WTC11 (cell line): Measurements from ENCODE around the gene CZIB. TPM values are rescaled to one million over a fixed set of nuclear protein-coding genes. Genes with fewer than 3 reads are reported as not detected.
"Not testable (repeated sequence)": the region's sequence is repeated elsewhere in the genome, so short reads cannot be mapped to it uniquely, and the experiment has no call there.

Experiments
- ATAC-seq: fragments of 200-7000 bp; cut with Tn5 transposase; 2 replicates; pipeline ENCODE4 v1.10.0; 2021; ENCODE audit warnings: mild to moderate bottlenecking, moderate library complexity
- CTCF ChIA-PET: fragments of 300-600 bp; sonication (Branson Sonifier 250); formaldehyde crosslinking; loops from one replicate; lab custom pipeline; 2021; ENCODE audit warnings: antibody characterized with exemption; lab: Charles Lee
- POLR2A ChIA-PET: fragments of 350-600 bp; sonication (Branson Sonifier 250); formaldehyde crosslinking; loops from one replicate; lab custom pipeline; 2021; ENCODE audit warnings: antibody characterized with exemption; lab: Charles Lee
- DNase-seq: peaks from one replicate; pipeline ENCODE4 v3.0.0; 2021; ENCODE audit warnings: low spot score
- H3K27ac Mint-ChIP-seq: 2 replicates; pipeline ENCODE4 v1.8.0; 2021; ENCODE audit warnings: mixed read lengths
- H3K27me3 Mint-ChIP-seq: 2 replicates; pipeline ENCODE4 v1.8.0; 2021; ENCODE audit warnings: low read depth, mild to moderate bottlenecking, moderate library complexity, mixed read lengths
- H3K36me3 Mint-ChIP-seq: 2 replicates; pipeline ENCODE4 v1.8.0; 2021; ENCODE audit warnings: mixed read lengths
- H3K4me1 Mint-ChIP-seq: 2 replicates; pipeline ENCODE4 v1.8.0; 2022; ENCODE audit warnings: mixed read lengths
- H3K4me3 Mint-ChIP-seq: 2 replicates; pipeline ENCODE4 v1.8.0; 2021; ENCODE audit warnings: mild to moderate bottlenecking, moderate library complexity, mixed read lengths
- H3K9me3 Mint-ChIP-seq: 2 replicates; pipeline ENCODE4 v1.8.0; 2021; ENCODE audit warnings: mixed read lengths
- FOXP4 ChIP-seq: sonication (generic); formaldehyde crosslinking; IDR thresholded peaks from 2 replicates; pipeline ENCODE4 v1.8.0; 2022; ENCODE audit warnings: mild to moderate bottlenecking, missing genetic modification reagents
- GABPB1 ChIP-seq: sonication (generic); formaldehyde crosslinking; IDR thresholded peaks from 2 replicates; pipeline ENCODE4 v1.8.1; 2023; ENCODE audit warnings: mild to moderate bottlenecking, missing genetic modification reagents
- IRF2 ChIP-seq: sonication (generic); formaldehyde crosslinking; IDR thresholded peaks from 2 replicates; pipeline ENCODE4 v1.8.0; 2022; ENCODE audit warnings: low read depth, missing genetic modification reagents, borderline replicate concordance
- ZSCAN18 ChIP-seq: fragments of 250-450 bp; sonication (Bioruptor Pico); IDR thresholded peaks from 2 replicates; pipeline ENCODE4 v2.1.2; 2022; ENCODE audit warnings: mild to moderate bottlenecking, moderate library complexity
- total RNA-seq: library from RNA; stranded (reverse); gene quantifications from 3 replicates; pipeline ENCODE4 v1.2.3, GENCODE V29; 2021
- TF ChIP-seq, protein P1 (sequence below): sonication (generic); formaldehyde crosslinking; IDR thresholded peaks from 2 replicates; pipeline ENCODE4 v1.8.0; 2022; ENCODE audit warnings: mild to moderate bottlenecking, missing genetic modification reagents
- TF ChIP-seq, protein P2 (sequence below): sonication (generic); formaldehyde crosslinking; IDR thresholded peaks from 2 replicates; pipeline ENCODE4 v1.8.0; 2023; ENCODE audit warnings: missing genetic modification reagents, mild to moderate bottlenecking, borderline replicate concordance

The CZIB gene
- total RNA-seq, 1 experiment from 2014 or later = 41.6 TPM

DNA sequence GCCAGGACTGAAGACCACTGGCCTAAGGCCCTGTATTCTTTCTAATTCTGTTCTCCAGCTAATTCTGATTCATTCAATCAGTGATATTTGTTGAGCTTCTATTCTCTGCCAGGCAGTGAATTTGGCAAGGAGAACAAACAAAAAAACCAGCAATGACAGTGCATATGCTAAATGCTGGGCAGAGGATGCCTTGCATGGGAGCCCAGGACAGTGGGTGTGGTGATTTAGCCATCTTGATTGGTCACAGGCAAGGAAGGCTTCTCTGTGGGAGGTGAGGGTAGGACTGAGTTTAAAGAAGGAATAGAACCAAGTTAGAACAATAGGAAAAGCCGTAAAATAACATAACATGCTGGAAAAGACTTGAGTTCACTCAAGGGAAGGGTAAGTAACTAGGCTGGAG lies 33.0 kb downstream of the CZIB start:
- Mint-ChIP-seq H3K9me3 (no peaks in the 10 kb centered on the region), H3K27ac (no peak overlapping the region), H3K27me3 (peaks cover 3% of the 10 kb centered on the region; the same call in 1 of the 2 replicates), H3K36me3 (no peaks in the 10 kb centered on the region), H3K4me1 (peaks cover 10% of the 10 kb centered on the region), H3K4me3 (no peak overlapping the region)
- TF ChIP-seq, protein P1, sequence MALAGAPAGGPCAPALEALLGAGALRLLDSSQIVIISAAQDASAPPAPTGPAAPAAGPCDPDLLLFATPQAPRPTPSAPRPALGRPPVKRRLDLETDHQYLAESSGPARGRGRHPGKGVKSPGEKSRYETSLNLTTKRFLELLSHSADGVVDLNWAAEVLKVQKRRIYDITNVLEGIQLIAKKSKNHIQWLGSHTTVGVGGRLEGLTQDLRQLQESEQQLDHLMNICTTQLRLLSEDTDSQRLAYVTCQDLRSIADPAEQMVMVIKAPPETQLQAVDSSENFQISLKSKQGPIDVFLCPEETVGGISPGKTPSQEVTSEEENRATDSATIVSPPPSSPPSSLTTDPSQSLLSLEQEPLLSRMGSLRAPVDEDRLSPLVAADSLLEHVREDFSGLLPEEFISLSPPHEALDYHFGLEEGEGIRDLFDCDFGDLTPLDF (CRISPR knock-in tag) = no peak
- TF ChIP-seq IRF2 (CRISPR knock-in tag) (no peak), FOXP4 (no peak)
- ATAC-seq = no peak
- POLR2A ChIA-PET = no interaction called here
- DNase-seq = no peak
- CTCF ChIA-PET = interaction anchor here (0.5 to 2.0 kb wide), 4 partner anchors 50 to 344 kb away, joined by 3 to 9 read pairs (median 6); partner anchors contain the start of gene ZYG11A

DNA sequence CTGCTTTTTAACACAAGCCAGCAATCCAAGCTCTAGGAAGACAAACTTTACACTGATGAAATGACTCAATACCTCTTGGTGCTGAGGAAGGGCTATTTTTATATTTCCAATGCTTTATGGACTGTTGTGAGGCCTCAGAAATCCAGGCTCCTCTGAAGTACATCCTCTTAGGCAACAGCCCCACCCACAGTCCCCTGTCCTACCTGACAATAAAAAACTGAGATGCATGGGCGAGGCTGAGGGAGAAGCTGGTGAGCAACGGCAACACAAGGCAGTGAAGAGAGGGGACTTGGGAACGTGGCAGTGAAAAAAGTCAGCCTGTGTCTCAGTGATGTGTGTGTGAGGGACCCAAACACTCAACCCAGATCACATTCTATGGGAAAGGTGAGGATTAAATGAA lies 33.9 kb downstream of the CZIB start:
- Mint-ChIP-seq H3K27me3 (no peaks in the 10 kb centered on the region), H3K27ac (no peak overlapping the region), H3K4me3 (no peak overlapping the region), H3K36me3 (no peaks in the 10 kb centered on the region), H3K9me3 (no peaks in the 10 kb centered on the region), H3K4me1 (peaks cover 10% of the 10 kb centered on the region)
- CTCF ChIA-PET = interaction anchor here (0.7 to 2.0 kb wide), 20 partner anchors 9 to 343 kb away, joined by 3 to 9 read pairs (median 4); partner anchors contain the start of genes ECHDC2 and ZYG11A
- ATAC-seq (no peak), DNase-seq (no peak)
- TF ChIP-seq, protein P2, sequence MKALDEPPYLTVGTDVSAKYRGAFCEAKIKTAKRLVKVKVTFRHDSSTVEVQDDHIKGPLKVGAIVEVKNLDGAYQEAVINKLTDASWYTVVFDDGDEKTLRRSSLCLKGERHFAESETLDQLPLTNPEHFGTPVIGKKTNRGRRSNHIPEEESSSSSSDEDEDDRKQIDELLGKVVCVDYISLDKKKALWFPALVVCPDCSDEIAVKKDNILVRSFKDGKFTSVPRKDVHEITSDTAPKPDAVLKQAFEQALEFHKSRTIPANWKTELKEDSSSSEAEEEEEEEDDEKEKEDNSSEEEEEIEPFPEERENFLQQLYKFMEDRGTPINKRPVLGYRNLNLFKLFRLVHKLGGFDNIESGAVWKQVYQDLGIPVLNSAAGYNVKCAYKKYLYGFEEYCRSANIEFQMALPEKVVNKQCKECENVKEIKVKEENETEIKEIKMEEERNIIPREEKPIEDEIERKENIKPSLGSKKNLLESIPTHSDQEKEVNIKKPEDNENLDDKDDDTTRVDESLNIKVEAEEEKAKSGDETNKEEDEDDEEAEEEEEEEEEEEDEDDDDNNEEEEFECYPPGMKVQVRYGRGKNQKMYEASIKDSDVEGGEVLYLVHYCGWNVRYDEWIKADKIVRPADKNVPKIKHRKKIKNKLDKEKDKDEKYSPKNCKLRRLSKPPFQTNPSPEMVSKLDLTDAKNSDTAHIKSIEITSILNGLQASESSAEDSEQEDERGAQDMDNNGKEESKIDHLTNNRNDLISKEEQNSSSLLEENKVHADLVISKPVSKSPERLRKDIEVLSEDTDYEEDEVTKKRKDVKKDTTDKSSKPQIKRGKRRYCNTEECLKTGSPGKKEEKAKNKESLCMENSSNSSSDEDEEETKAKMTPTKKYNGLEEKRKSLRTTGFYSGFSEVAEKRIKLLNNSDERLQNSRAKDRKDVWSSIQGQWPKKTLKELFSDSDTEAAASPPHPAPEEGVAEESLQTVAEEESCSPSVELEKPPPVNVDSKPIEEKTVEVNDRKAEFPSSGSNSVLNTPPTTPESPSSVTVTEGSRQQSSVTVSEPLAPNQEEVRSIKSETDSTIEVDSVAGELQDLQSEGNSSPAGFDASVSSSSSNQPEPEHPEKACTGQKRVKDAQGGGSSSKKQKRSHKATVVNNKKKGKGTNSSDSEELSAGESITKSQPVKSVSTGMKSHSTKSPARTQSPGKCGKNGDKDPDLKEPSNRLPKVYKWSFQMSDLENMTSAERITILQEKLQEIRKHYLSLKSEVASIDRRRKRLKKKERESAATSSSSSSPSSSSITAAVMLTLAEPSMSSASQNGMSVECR (CRISPR knock-in tag) = no peak
- POLR2A ChIA-PET = no interaction called here

DNA sequence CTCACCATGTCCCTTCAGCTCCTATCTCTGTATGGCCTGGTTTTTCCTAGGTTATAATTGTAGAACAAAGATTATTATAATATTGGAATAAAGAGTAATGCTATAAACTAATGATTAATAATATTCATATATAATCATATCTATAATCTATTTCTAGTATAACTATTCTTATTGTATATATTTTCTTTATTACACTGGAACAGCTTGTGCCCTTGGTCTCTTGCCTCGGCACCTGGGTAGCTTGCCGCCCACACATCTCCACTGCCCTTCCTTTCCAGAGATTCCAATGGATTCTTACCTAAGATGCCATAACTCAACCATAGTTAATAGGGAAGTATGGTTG lies 34.5 kb downstream of the CZIB start:
- peaks cover 10% of the 10 kb centered on the region for H3K4me1 Mint-ChIP-seq
- H3K36me3 Mint-ChIP-seq, H3K9me3 Mint-ChIP-seq, POLR2A ChIA-PET, DNase-seq, H3K27ac Mint-ChIP-seq, H3K27me3 Mint-ChIP-seq, ATAC-seq, H3K4me3 Mint-ChIP-seq: not testable (repeated sequence)
- CTCF ChIA-PET = interaction anchor here (0.6 to 2.0 kb wide), 25 partner anchors 9 to 483 kb away, joined by 3 to 9 read pairs (median 4); partner anchors contain the start of genes ECHDC2 and ZYG11A

DNA sequence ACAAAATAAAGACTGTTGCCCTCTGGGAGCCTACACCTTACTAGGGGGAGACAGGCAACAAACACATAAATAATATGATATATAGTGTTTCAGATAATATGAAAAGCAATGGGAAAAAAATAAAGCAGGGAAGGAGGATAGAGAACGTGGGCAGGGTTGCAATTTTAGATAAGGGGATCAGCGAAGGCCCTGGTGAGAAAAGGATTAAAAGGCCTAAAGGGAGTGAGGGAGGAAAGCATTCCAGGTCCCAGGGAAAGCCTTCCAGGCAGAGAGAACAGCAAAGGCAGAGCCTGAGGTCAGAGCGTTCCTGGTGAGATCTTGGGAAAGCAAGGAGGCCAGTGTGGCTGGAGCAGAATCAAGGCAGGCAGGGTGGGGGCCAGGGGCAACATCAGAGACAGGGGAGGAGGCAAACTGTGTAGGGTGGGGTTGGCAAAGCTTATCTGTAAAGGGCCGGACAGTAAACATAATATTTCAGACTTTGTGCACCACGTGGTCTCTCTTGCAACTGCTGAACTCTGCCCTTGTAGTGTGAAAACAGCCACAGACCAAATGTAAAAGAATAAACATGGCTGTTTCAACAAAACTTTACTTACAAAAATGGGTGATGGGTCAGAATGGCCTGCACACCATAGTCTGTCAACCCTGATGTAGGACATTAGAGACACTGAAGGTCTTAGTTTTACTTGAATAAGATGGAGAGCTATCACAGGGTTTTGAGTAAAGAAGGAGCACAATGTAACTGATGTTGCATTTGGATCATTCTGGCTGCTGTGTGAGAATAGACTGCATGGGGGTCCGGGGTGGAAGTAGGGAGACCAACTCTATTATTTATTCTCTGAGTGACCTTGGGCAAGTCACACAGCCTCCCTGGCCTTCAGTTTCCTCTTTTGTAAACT lies 37.1 kb downstream of the CZIB start:
- TF ChIP-seq ZSCAN18 (CRISPR knock-in tag) (no peak), GABPB1 (CRISPR knock-in tag) (peak; percentile 79)
- CTCF ChIA-PET = interaction anchor here (0.5 to 2.6 kb wide), 16 partner anchors 10 to 543 kb away, joined by 3 to 17 read pairs (median 6); partner anchors contain the start of gene ZYG11A
- Mint-ChIP-seq H3K4me1 (peaks cover 5% of the 10 kb centered on the region), H3K27me3 (peaks cover 16% of the 10 kb centered on the region; the same call in 1 of the 2 replicates), H3K27ac (no peak overlapping the region), H3K36me3 (no peaks in the 10 kb centered on the region), H3K9me3 (no peaks in the 10 kb centered on the region), H3K4me3 (no peak overlapping the region)
- DNase-seq = no peak
- POLR2A ChIA-PET = no interaction called here
- no peak for ATAC-seq
